Measurements from ENCODE around the gene RAPGEF1.

Gene RAPGEF1

GRCh38 chr9:131608493-131609037 is 131.3 kb downstream of the RAPGEF1 start:
- H3K36me3 ChIP-seq (ENCODE audit: control insufficient read depth in 2 of 2, insufficient read depth in 1 of 2, low read length in 2 of 2) = peaks cover 0 to 32% of the 10 kb centered on the region in 2 experiments; a peak in 1 of 3 replicates
- H3K27ac ChIP-seq (ENCODE audit: extremely low read depth, low read depth, low read length) = no peak overlapping the region
- CTCF ChIA-PET = interaction anchor here (0.6 to 3.3 kb wide), 13 partner anchors 9 to 651 kb away, joined by 3 to 16 read pairs (median 4); partner anchors contain the start of gene RAPGEF1
- H3K9me3 ChIP-seq (ENCODE audit: control insufficient read depth, insufficient read depth, low read depth, low read length) = no peaks in the 10 kb centered on the region
- TF ChIP-seq ZNF239 (tag by site-specific recombination; IDR thresholded peaks at IDR 0.05) (no peak), ZNF600 (tag by site-specific recombination; IDR thresholded peaks at IDR 0.05) (peak; percentile 58; the same call in 1 of the 2 replicates)
- POLR2A ChIA-PET = interaction anchor here (1.0 to 1.4 kb wide), 3 partner anchors 9 to 130 kb away, joined by 3 to 8 read pairs (median 4); no protein-coding TSS in a partner anchor
- H3K4me1 ChIP-seq (ENCODE audit: control insufficient read depth, insufficient read depth, low read length) = no peaks in the 10 kb centered on the region
- no peak overlapping the region for H3K4me3 ChIP-seq (ENCODE audit: low read depth, low read length)

DNA sequence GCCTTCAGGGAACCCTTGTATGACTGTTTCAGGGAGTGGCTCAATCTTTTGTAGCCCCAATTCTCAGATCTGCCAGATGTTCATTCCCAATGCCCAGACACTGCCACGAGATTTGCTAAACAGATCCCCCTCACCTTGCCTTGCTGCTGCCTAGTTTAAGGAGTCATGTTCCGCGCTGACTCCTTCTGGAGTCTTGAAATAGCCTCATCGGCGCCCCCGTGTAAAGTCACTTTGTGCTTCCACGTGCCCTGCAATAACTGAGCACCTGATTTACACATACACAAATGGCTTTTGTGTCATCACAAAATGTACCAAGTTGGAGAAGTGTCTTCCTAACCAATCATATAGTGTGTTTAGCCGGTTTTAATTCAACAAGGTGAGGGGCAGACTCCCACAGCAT is 132.3 kb downstream of the RAPGEF1 start:
- Histone ChIP-seq H3K4me1 (ENCODE audit: control insufficient read depth, insufficient read depth, low read length) (no peaks in the 10 kb centered on the region), H3K36me3 (ENCODE audit: control insufficient read depth in 2 of 2, insufficient read depth in 1 of 2, low read length in 2 of 2) (peaks cover 0 to 23% of the 10 kb centered on the region in 2 experiments; a peak in 1 of 3 replicates), H3K4me3 (ENCODE audit: low read depth, low read length) (no peak overlapping the region), H3K9me3 (ENCODE audit: control insufficient read depth, insufficient read depth, low read depth, low read length) (no peaks in the 10 kb centered on the region), H3K27ac (ENCODE audit: extremely low read depth, low read depth, low read length) (no peak overlapping the region)
- POLR2A ChIA-PET = interaction anchor here (1.1 kb wide), 1 partner anchor 17 kb away, joined by 3 read pairs; no protein-coding TSS in a partner anchor
- no peak for TF ChIP-seq ZNF37A (tag by site-specific recombination; IDR thresholded peaks at IDR 0.05)
- no peak for TF ChIP-seq GLI2 (tag by site-specific recombination; IDR thresholded peaks at IDR 0.05; ENCODE audit: borderline replicate concordance, low read depth)
- TF ChIP-seq, protein P1, sequence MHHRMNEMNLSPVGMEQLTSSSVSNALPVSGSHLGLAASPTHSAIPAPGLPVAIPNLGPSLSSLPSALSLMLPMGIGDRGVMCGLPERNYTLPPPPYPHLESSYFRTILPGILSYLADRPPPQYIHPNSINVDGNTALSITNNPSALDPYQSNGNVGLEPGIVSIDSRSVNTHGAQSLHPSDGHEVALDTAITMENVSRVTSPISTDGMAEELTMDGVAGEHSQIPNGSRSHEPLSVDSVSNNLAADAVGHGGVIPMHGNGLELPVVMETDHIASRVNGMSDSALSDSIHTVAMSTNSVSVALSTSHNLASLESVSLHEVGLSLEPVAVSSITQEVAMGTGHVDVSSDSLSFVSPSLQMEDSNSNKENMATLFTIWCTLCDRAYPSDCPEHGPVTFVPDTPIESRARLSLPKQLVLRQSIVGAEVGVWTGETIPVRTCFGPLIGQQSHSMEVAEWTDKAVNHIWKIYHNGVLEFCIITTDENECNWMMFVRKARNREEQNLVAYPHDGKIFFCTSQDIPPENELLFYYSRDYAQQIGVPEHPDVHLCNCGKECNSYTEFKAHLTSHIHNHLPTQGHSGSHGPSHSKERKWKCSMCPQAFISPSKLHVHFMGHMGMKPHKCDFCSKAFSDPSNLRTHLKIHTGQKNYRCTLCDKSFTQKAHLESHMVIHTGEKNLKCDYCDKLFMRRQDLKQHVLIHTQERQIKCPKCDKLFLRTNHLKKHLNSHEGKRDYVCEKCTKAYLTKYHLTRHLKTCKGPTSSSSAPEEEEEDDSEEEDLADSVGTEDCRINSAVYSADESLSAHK (tag by site-specific recombination; IDR thresholded peaks at IDR 0.05) = no peak
- TF ChIP-seq EGR2 (tag by site-specific recombination; IDR thresholded peaks at IDR 0.05; ENCODE audit: low read depth) = no peak
- no peak for TF ChIP-seq REPIN1 (tag by site-specific recombination; IDR thresholded peaks at IDR 0.05; ENCODE audit: low read depth)
- no peak for TF ChIP-seq SP7 (tag by site-specific recombination; IDR thresholded peaks at IDR 0.05)
- TF ChIP-seq TCF7L2 (IDR thresholded peaks at IDR 0.05; ENCODE audit: borderline replicate concordance, low read depth, low read length) = no peak
- CTCF ChIA-PET = interaction anchor here (1.3 to 3.2 kb wide), 3 partner anchors 16 to 652 kb away, joined by 3 to 14 read pairs (median 13); partner anchors contain the start of gene RAPGEF1

GRCh38 chr9:131606896-131607567 is 132.8 kb downstream of the RAPGEF1 start:
- Histone ChIP-seq H3K36me3 (ENCODE audit: control insufficient read depth in 2 of 2, insufficient read depth in 1 of 2, low read length in 2 of 2) (peaks cover 0 to 23% of the 10 kb centered on the region in 2 experiments; a peak in 1 of 3 replicates), H3K27ac (ENCODE audit: extremely low read depth, low read depth, low read length) (no peak overlapping the region), H3K9me3 (ENCODE audit: control insufficient read depth, insufficient read depth, low read depth, low read length) (no peaks in the 10 kb centered on the region), H3K4me3 (ENCODE audit: low read depth, low read length) (no peak overlapping the region), H3K4me1 (ENCODE audit: control insufficient read depth, insufficient read depth, low read length) (no peaks in the 10 kb centered on the region)
- ChIA-PET CTCF (interaction anchor here (0.5 to 3.2 kb wide), 4 partner anchors 15 to 132 kb away, joined by 3 to 14 read pairs (median 4); partner anchors contain the start of gene RAPGEF1), POLR2A (interaction anchor here (1.1 kb wide), 1 partner anchor 18 kb away, joined by 3 read pairs; no protein-coding TSS in a partner anchor)
- TF ChIP-seq ZIC2 (tag by site-specific recombination; IDR thresholded peaks at IDR 0.05) (peak; percentile 40), ZBTB17 (tag by site-specific recombination; IDR thresholded peaks at IDR 0.05) (no peak)

- Histone ChIP-seq H3K36me3 (ENCODE audit: control insufficient read depth in 2 of 2, insufficient read depth in 1 of 2, low read length in 2 of 2) (peaks cover 4 to 28% of the 10 kb centered on the region in 2 experiments; a peak in 2 of 3 replicates), H3K4me1 (ENCODE audit: control insufficient read depth, insufficient read depth, low read length) (no peaks in the 10 kb centered on the region), H3K27ac (ENCODE audit: extremely low read depth, low read depth, low read length) (no peak overlapping the region), H3K4me3 (ENCODE audit: low read depth, low read length) (no peak overlapping the region), H3K9me3 (ENCODE audit: control insufficient read depth, insufficient read depth, low read depth, low read length) (no peaks in the 10 kb centered on the region)
- ChIA-PET CTCF (interaction anchor here (0.5 to 3.2 kb wide), 3 partner anchors 14 to 133 kb away, joined by 3 to 14 read pairs (median 4); partner anchors contain the start of gene RAPGEF1), POLR2A (no interaction called here)
- peak; percentile 62 for TF ChIP-seq ZIC2 (tag by site-specific recombination; IDR thresholded peaks at IDR 0.05)
- 0 out of 2 replicates have a peak, but pooled peaks have one; percentile 27 for TF ChIP-seq ATF2 (tag by site-specific recombination; IDR thresholded peaks at IDR 0.05; ENCODE audit: low read depth)
- TF ChIP-seq SCRT1 (tag by site-specific recombination; IDR thresholded peaks at IDR 0.05; ENCODE audit: borderline replicate concordance) = no peak
- TF ChIP-seq, protein P2, sequence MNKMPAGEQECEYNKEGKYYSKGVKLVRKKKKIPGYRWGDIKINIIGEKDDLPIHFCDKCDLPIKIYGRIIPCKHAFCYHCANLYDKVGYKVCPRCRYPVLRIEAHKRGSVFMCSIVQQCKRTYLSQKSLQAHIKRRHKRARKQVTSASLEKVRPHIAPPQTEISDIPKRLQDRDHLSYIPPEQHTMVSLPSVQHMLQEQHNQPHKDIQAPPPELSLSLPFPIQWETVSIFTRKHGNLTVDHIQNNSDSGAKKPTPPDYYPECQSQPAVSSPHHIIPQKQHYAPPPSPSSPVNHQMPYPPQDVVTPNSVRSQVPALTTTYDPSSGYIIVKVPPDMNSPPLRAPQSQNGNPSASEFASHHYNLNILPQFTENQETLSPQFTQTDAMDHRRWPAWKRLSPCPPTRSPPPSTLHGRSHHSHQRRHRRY (tag by site-specific recombination; IDR thresholded peaks at IDR 0.05) = no peak
- TF ChIP-seq IKZF3 (tag by site-specific recombination; IDR thresholded peaks at IDR 0.05) = no peak
Measured at GRCh38 chr9:131605770-131606590, 133.9 kb downstream of the RAPGEF1 start.
